ES-I3 (cell line): ENCODE results near the gene ZNF14.
"Not testable (repeated sequence)": the region's sequence is repeated elsewhere in the genome, so short reads cannot be mapped to it uniquely, and the experiment has no call there.

ENCODE experiments used
- H3K36me3 ChIP-seq: 2 replicates; pipeline ENCODE4 v1.6.1; 2013; ENCODE audit warnings: mild to moderate bottlenecking, low read length, control low read depth, moderate library complexity; ENCODE audit not compliant: insufficient read depth
- H3K4me1 ChIP-seq: 2 replicates; pipeline ENCODE4 v1.6.1; 2013; ENCODE audit warnings: mild to moderate bottlenecking, control low read depth, low read length; ENCODE audit not compliant: insufficient read depth
- H3K9ac ChIP-seq: 2 replicates; pipeline ENCODE4 v1.6.1; 2013; ENCODE audit warnings: low read depth, mild to moderate bottlenecking, low read length, moderate library complexity
- H3K9me3 ChIP-seq: 2 replicates; pipeline ENCODE4 v1.6.1; 2013; ENCODE audit warnings: mild to moderate bottlenecking, low read length, moderate library complexity; ENCODE audit not compliant: control insufficient read depth, insufficient read depth

ZNF14 gene

GRCh38 chr19:19732579-19733501, at the start of gene ZNF14:
TSS of gene ZNF14 (minus strand) at chr19:19733112. CDS start at chr19:19732958, 154 bp downstream.
- H3K4me1 ChIP-seq: no peaks in the 10 kb centered on the region
- no peaks in the 10 kb centered on the region for H3K36me3 ChIP-seq
- peaks cover 8% of the 10 kb centered on the region; the same call in 1 of the 2 replicates for H3K9me3 ChIP-seq
- H3K9ac ChIP-seq: peak within 1 kb of the TSS; percentile 77

DNA sequence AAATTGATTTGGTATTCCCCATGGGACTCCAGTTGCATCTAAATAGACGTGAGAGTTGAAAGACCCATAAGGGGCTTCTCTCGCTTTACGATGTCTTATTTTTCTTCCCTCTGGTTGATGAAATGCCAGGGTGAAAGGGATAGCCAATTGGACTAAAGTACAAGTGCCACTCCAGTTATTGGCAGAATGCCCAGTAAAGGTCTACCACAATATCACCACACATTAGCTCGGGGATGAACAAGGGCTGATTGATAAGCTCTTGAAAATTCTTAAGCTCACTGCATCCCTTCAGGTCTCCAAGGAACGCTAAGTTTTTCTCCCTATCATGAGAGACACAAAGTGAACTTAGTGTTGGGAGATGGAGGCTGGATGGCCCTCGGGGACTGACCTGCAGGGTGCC, 48.9 kb upstream of the ZNF14 start:
- H3K36me3 ChIP-seq, H3K4me1 ChIP-seq, H3K9me3 ChIP-seq, H3K9ac ChIP-seq: not testable (repeated sequence)

GRCh38 chr19:19778666-19779065, 45.8 kb upstream of the ZNF14 start:
- Histone ChIP-seq H3K36me3 (no peaks in the 10 kb centered on the region), H3K9ac (no peak overlapping the region)

GRCh38 chr19:19777692-19778091, 44.8 kb upstream of the ZNF14 start:
- H3K36me3 ChIP-seq: no peaks in the 10 kb centered on the region
- H3K9me3 ChIP-seq: no peaks in the 10 kb centered on the region
- peak overlapping the region; percentile 69; the same call in 1 of the 2 replicates for H3K9ac ChIP-seq
- H3K4me1 ChIP-seq: peaks cover 4% of the 10 kb centered on the region; the same call in 1 of the 2 replicates

More at GRCh38 chr19:19778666-19779065, 45.8 kb upstream of the ZNF14 start:
- H3K9me3 ChIP-seq: no peaks in the 10 kb centered on the region
- peaks cover 4% of the 10 kb centered on the region; the same call in 1 of the 2 replicates for H3K4me1 ChIP-seq

GRCh38 chr19:19776206-19777008, 43.5 kb upstream of the ZNF14 start:
- peaks cover 4% of the 10 kb centered on the region; the same call in 1 of the 2 replicates for H3K4me1 ChIP-seq
- peak overlapping the region; percentile 69 for H3K9ac ChIP-seq
- H3K9me3 ChIP-seq: no peaks in the 10 kb centered on the region
- H3K36me3 ChIP-seq: no peaks in the 10 kb centered on the region

DNA sequence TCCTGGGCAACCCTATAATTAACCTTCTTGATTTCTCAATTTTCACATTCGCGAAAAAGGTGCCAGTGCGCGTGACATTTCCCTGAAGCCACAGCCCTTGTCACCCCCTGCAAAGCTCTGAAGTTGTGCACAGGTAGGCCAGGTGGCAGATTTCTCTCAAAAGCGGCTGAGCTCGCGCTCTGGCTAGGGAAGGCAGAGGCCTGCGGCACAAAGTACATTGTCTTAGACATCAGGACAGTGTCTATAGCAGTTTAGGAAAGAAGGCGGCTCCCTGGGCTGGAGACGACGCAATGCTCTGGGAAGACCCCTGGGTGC, 42.9 kb upstream of the ZNF14 start:
- Histone ChIP-seq H3K9ac (peak overlapping the region; percentile 68), H3K9me3 (no peaks in the 10 kb centered on the region), H3K36me3 (no peaks in the 10 kb centered on the region), H3K4me1 (peaks cover 4% of the 10 kb centered on the region; the same call in 1 of the 2 replicates)

DNA sequence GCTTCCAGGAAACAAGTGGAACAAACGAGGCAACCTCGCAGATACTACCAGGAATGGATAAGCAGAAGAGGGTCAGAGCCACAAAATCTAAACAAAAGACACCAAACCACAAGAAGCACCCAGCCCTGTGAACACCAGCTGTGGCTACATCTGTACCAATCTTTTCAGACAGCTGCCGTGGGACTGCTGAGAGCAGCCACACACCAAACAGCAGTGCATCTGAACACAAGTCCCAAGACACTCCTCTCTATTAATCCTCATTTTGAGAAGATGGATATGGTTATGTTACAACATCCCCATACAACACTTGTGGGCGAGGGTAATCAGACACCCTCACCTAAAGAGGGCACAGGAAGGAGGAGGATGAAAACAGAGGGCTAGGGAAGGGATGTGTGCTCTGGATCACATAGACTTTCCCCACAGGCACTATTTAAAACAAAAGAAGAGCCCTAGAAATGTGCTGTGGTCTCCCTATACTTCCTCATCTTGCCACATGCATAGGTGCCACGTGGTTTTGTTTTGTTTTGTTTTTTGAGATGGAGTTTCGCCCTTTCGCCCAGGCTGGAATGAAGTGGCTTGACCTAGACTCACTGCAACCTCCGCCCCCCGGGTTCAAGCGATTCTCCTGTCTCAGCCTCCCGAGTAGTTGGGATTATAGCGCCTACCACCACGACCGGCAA, 41.6 kb upstream of the ZNF14 start:
- Histone ChIP-seq H3K4me1 (peaks cover 4% of the 10 kb centered on the region; the same call in 1 of the 2 replicates), H3K9ac (no peak overlapping the region), H3K36me3 (no peaks in the 10 kb centered on the region), H3K9me3 (no peaks in the 10 kb centered on the region)

GRCh38 chr19:19771963-19772362, 39.1 kb upstream of the ZNF14 start:
- H3K36me3 ChIP-seq, H3K4me1 ChIP-seq, H3K9ac ChIP-seq, H3K9me3 ChIP-seq: not testable (repeated sequence)

DNA sequence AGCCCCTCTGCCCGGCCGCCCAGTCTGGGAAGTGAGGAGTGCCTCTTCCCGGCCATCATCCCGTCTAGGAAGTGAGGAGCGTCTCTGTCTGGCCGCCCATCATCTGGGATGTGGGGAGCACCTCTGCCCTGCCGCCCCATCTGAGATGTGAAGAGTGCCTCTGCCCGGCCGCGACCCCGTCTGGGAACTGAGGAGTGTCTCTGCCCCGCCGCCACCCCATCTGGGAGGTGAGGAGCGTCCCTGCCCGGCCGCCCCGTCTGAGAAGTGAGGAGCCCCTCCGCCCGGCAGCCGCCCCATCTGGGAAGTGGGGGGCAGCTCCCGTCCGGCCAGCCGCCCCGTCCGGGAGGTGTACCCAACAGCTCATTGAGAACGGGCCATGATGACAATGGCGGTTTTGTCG, 37.1 kb upstream of the ZNF14 start:
- H3K9ac ChIP-seq, H3K4me1 ChIP-seq, H3K9me3 ChIP-seq, H3K36me3 ChIP-seq: not testable (repeated sequence)

DNA sequence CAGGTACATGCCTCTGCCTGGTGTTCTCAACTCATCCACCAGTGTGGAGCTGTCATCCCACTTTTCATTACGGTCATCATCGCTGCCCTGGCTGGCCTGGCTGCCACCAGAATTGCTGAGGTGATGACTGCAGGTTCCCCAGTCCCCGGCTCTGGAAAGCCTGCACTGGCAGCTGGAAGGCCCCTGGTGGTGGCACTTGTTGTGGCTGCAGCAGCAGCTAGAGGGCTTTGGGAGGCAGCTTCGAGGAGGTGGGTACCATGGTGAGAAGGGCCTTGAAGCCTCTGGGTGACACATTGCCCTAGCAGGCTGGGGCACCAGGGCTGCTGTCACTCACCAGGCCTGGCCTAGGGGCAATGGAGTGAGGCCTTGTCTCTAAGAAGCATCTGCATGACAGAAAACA, 25.3 kb upstream of the ZNF14 start:
- H3K4me1 ChIP-seq: no peaks in the 10 kb centered on the region
- no peaks in the 10 kb centered on the region for H3K9me3 ChIP-seq
- no peaks in the 10 kb centered on the region for H3K36me3 ChIP-seq
- no peak overlapping the region for H3K9ac ChIP-seq

DNA sequence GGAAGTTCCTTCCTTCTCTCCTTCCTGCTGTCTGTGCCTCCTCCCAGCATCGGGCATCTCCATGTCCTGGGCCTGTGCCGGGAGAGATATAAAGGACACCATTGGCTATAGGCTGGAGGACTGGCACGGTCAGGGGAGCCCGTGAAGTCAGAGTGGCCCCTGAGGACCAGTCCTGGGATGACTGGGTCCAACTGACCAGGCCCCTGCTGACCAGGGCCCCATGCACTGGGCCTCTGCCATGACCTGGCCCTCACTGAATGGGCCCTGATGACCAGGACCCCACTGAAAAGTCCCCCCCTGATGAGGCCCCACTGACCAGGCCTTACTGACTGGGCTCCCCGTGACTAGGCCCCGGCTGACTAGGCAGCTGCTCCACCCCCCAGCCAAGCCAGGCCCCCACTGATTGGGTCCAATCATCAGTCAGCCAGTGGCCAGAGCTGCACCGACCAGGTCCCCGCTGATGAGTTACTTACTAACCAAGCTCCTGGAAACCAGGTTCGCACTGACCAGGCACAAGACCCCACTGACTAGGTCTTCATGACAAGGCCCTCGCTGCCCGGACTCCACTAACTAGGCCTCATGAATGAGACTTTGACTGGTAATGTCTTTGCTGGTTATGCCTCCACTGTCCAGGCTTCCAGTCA, 20.0 kb upstream of the ZNF14 start:
- Histone ChIP-seq H3K36me3 (no peaks in the 10 kb centered on the region), H3K9me3 (no peaks in the 10 kb centered on the region), H3K4me1 (no peaks in the 10 kb centered on the region), H3K9ac (no peak overlapping the region)

GRCh38 chr19:19751846-19752245, 18.9 kb upstream of the ZNF14 start:
- Histone ChIP-seq H3K4me1 (no peaks in the 10 kb centered on the region), H3K9me3 (no peaks in the 10 kb centered on the region), H3K9ac (no peak overlapping the region), H3K36me3 (no peaks in the 10 kb centered on the region)

DNA sequence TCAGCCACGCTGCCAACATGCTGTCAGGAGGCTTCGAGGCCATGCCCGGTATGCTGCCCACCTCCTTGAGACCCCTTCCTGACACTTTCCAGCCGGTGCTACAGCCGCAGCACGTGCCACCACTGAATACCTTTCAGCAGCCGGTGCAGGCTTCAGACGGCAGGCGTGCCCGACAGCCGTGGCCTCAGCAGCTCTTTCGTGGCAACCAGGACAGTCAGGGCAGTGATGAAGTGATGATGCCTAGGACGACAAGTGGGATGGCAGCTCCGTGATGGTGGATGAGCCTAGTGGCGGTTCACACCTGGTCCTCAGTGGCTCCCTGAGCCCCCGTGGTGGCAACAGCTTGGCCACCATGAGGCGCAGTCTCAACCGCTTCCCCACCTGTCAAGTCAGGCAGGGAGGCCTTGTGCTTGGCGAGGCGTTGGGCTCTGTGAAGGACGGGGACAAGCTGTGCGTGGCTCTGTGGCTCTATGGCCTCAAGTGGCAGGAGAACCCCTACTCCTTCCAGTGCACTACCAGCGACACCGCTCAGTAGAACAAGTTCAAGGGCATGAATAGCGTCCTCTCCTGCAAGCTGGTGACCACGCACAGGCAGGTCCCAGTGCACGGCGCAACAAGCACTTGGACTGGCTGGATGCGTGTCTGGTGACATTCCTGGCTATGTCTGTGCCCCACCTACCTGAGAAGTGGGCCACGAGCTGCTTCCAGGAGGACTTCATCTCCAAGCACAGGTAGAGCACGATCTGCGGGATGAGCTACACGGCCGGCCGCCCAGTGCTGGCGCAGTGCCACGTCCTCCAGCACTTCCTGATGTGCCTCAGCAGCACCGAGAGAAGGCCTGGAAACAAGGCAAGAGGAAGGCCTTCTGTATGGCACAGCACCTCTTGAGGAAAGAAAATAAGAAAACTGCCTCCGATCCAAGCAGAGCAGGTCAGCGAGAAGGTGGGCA, 18.2 kb upstream of the ZNF14 start:
- Histone ChIP-seq H3K9me3 (no peaks in the 10 kb centered on the region), H3K4me1 (no peaks in the 10 kb centered on the region), H3K9ac (no peak overlapping the region), H3K36me3 (no peaks in the 10 kb centered on the region)
